Transverse colon (tissue), 4 donors: Measurements from ENCODE around the gene SUCLG2.

Experiments used
- EP300 ChIP-seq: sonication (generic); formaldehyde crosslinking; IDR thresholded peaks from one replicate; pipeline ENCODE4 v1.6.1; 2017; ENCODE audit warnings: antibody characterized with exemption, low read depth
- POLR2A ChIP-seq: fragments of 450-650 bp; IDR thresholded peaks from one replicate; pipeline ENCODE4 v1.6.1; 2016; ENCODE audit warnings: antibody characterized with exemption, mild to moderate bottlenecking, moderate library complexity
- POLR2AphosphoS5 ChIP-seq, 3 donors: sonication (generic); formaldehyde crosslinking; IDR thresholded peaks; one replicate each; pipeline ENCODE4 v1.6.1; 2016; ENCODE audit warnings: antibody characterized with exemption in 3 of 3
- TF ChIP-seq, protein P1 (sequence below), 5 experiments: fragments of 200-600 bp in 3 of 5; fragments of 450-650 bp in 2 of 5; sonication (generic) in 3 of 5; IDR thresholded peaks; 1 replicate in 2 of 5; 2 replicates in 3 of 5; pipeline ENCODE4 v1.5.1; 2016 to 2017; ENCODE audit warnings: antibody characterized with exemption in 5 of 5, inconsistent platforms in 3 of 5, mild to moderate bottlenecking in 2 of 5, moderate library complexity in 1 of 5

DNA sequence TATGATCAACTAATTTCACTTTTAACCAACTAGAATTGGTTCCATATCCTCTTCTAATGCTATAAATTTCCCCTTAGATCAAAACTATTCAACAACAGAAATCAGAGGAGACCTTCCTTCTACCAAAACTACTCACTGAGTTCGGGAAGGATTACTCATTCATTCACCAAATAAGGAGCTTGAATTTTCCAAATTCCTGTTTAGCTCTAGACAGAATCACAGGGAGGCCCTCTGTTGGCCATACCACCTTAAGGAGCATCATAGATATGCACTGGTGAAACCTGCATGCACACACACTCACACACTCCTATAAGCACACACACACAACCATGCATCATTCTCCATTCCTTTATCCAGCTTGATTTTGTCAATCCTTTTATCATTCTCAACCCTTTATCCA is 49.0 kb downstream of the SUCLG2 start:
- TF ChIP-seq, protein P1, sequence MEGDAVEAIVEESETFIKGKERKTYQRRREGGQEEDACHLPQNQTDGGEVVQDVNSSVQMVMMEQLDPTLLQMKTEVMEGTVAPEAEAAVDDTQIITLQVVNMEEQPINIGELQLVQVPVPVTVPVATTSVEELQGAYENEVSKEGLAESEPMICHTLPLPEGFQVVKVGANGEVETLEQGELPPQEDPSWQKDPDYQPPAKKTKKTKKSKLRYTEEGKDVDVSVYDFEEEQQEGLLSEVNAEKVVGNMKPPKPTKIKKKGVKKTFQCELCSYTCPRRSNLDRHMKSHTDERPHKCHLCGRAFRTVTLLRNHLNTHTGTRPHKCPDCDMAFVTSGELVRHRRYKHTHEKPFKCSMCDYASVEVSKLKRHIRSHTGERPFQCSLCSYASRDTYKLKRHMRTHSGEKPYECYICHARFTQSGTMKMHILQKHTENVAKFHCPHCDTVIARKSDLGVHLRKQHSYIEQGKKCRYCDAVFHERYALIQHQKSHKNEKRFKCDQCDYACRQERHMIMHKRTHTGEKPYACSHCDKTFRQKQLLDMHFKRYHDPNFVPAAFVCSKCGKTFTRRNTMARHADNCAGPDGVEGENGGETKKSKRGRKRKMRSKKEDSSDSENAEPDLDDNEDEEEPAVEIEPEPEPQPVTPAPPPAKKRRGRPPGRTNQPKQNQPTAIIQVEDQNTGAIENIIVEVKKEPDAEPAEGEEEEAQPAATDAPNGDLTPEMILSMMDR (IDR thresholded peaks at IDR 0.05) = no peak
- no peak for TF ChIP-seq POLR2A
- TF ChIP-seq POLR2AphosphoS5 (IDR thresholded peaks at IDR 0.05) = no peak
- TF ChIP-seq EP300 = no peak
